HG03280 (cell line): Measurements from ENCODE around the gene PXDN.
"Not testable (repeated sequence)": the region's sequence is repeated elsewhere in the genome, so short reads cannot be mapped to it uniquely, and the experiment has no call there.

Experiments
- ATAC-seq: cut with Tn5 transposase; IDR thresholded peaks from one replicate; pipeline ENCODE4 v1.9.1; 2021; ENCODE audit warnings: mild to moderate bottlenecking, moderate library complexity; ENCODE audit not compliant: unreplicated experiment

Gene PXDN

GRCh38 chr2:1744446-1745170 lies at the start of gene PXDN:
PXDN (minus strand) TSS chr2:1744515; CDS start chr2:1744455, 60 bp downstream.
- ATAC-seq, result no peak

GRCh38 chr2:1793868-1794445 lies 49.6 kb upstream of the PXDN start:
- ATAC-seq, result no peak

GRCh38 chr2:1793001-1793867 lies 48.9 kb upstream of the PXDN start:
- no peak for ATAC-seq

GRCh38 chr2:1791685-1792435 lies 47.5 kb upstream of the PXDN start:
- ATAC-seq, result no peak

GRCh38 chr2:1791006-1791605 lies 46.8 kb upstream of the PXDN start:
- no peak for ATAC-seq

GRCh38 chr2:1790473-1790872 lies 46.2 kb upstream of the PXDN start:
- ATAC-seq, result no peak

- no peak for ATAC-seq
These were observed 45.3 kb upstream of the PXDN start for GRCh38 chr2:1789610-1790009.

- no peak for ATAC-seq
These were observed 44.2 kb upstream of the PXDN start for GRCh38 chr2:1788478-1788959.

GRCh38 chr2:1787755-1788477 lies 43.6 kb upstream of the PXDN start:
- ATAC-seq, result no peak

GRCh38 chr2:1784986-1785617 lies 40.8 kb upstream of the PXDN start:
- ATAC-seq, result no peak

GRCh38 chr2:1784087-1784486 lies 39.8 kb upstream of the PXDN start:
- ATAC-seq, result no peak

GRCh38 chr2:1782514-1782913 lies 38.2 kb upstream of the PXDN start:
- ATAC-seq, result no peak

- ATAC-seq, result no peak
These were observed 37.2 kb upstream of the PXDN start for GRCh38 chr2:1781291-1782080.

GRCh38 chr2:1780693-1781092 lies 36.4 kb upstream of the PXDN start:
- no peak for ATAC-seq

GRCh38 chr2:1780054-1780453 lies 35.7 kb upstream of the PXDN start:
- ATAC-seq, result not testable (repeated sequence)

GRCh38 chr2:1778566-1778965 lies 34.3 kb upstream of the PXDN start:
- no peak for ATAC-seq

GRCh38 chr2:1777781-1778180 lies 33.5 kb upstream of the PXDN start:
- ATAC-seq, result no peak

- ATAC-seq, result no peak
These were observed 32.8 kb upstream of the PXDN start for GRCh38 chr2:1777156-1777555.
